Peyer's patch (tissue), 4 donors: ENCODE measurements around the gene LRRN2. TPM values are rescaled to one million over a fixed set of nuclear protein-coding genes. Genes with fewer than 3 reads are reported as not detected.

Experiments used
- DNase-seq, 3 donors: peaks; one replicate each; pipeline ENCODE4 v3.0.0-alpha.2; 2017 to 2019
- H3K27ac ChIP-seq, 4 donors: fragments of 200-600 bp; sonication (generic); one replicate each; pipeline ENCODE4 v1.5.1; 2016 to 2019
- H3K27me3 ChIP-seq, 2 donors: fragments of 200-600 bp; sonication (generic); one replicate each; pipeline ENCODE4 v1.5.1; 2019
- H3K36me3 ChIP-seq, 3 donors: fragments of 200-600 bp; sonication (generic); one replicate each; pipeline ENCODE4 v1.5.1; 2016 to 2019
- H3K4me1 ChIP-seq, 4 donors: fragments of 200-600 bp; sonication (generic); one replicate each; pipeline ENCODE4 v1.5.1; 2016 to 2019
- H3K4me3 ChIP-seq, 4 donors: fragments of 200-600 bp; sonication (generic); 1 replicate in 3 of 4; 2 replicates in 1 of 4; pipeline ENCODE4 v1.5.1; 2016 to 2019; ENCODE audit warnings: mild to moderate bottlenecking in 1 of 4
- H3K9me3 ChIP-seq, 4 donors: fragments of 200-600 bp; sonication (generic); one replicate each; pipeline ENCODE4 v1.5.1; 2016 to 2019; ENCODE audit warnings: mild to moderate bottlenecking in 1 of 4
- CTCF ChIP-seq, 6 experiments: fragments of 450-650 bp in 4 of 6; fragments of 200-600 bp in 2 of 6; sonication (generic) in 1 of 6; IDR thresholded peaks; one replicate each; pipeline ENCODE4 v1.5.1; 2017 to 2019; ENCODE audit warnings: antibody characterized with exemption in 6 of 6, mild to moderate bottlenecking in 3 of 6, moderate library complexity in 1 of 6
- POLR2A ChIP-seq, 2 donors: fragments of 450-650 bp; IDR thresholded peaks; one replicate each; pipeline ENCODE4 v1.5.1; 2017; ENCODE audit warnings: antibody characterized with exemption in 2 of 2, mild to moderate bottlenecking in 2 of 2, moderate library complexity in 2 of 2
- total RNA-seq, 4 donors: library from RNA; depleted of rRNA; stranded (reverse); fragments of >200 nt; gene quantifications; one replicate each; pipeline ENCODE4 v1.1.0, GENCODE V29; 2016

The LRRN2 gene
- total RNA-seq, 4 donors from 2014 or later = 0.66 to 1.6 (median 0.70) TPM; not detected in 1

- H3K36me3 ChIP-seq = no peaks in the 10 kb centered on the region
- H3K4me1 ChIP-seq = peaks cover 0 to 13% (median 4%) of the 10 kb centered on the region in 4 donors
- TF ChIP-seq CTCF (IDR thresholded peaks at IDR 0.05) = no peak
- peak overlapping the region in 1 of 4 donors; percentile 13 for H3K27ac ChIP-seq
- H3K27me3 ChIP-seq = no peaks in the 10 kb centered on the region
- no peak for DNase-seq
- peak overlapping the region; percentile 26 to 53 (median 44) for H3K4me3 ChIP-seq
- no peaks in the 10 kb centered on the region for H3K9me3 ChIP-seq
Observed at GRCh38 chr1:204684571-204685235, 835 bp downstream of the LRRN2 start.

GRCh38 chr1:204684206-204684570, 1.4 kb downstream of the LRRN2 start:
- H3K36me3 ChIP-seq = no peaks in the 10 kb centered on the region
- H3K9me3 ChIP-seq = no peaks in the 10 kb centered on the region
- peaks cover 0 to 13% (median 4%) of the 10 kb centered on the region in 4 donors for H3K4me1 ChIP-seq
- no peaks in the 10 kb centered on the region for H3K27me3 ChIP-seq
- no peak for DNase-seq
- no peak for TF ChIP-seq POLR2A (IDR thresholded peaks at IDR 0.05)
- no peak for TF ChIP-seq CTCF (IDR thresholded peaks at IDR 0.05)
- no peak overlapping the region for H3K27ac ChIP-seq
- H3K4me3 ChIP-seq = peak overlapping the region; percentile 26 to 53 (median 44)

- no peak for TF ChIP-seq CTCF (IDR thresholded peaks at IDR 0.05)
- no peak for TF ChIP-seq POLR2A (IDR thresholded peaks at IDR 0.05)
Observed at GRCh38 chr1:204683284-204684205, 2.0 kb downstream of the LRRN2 start.

GRCh38 chr1:204680461-204680860, 5.1 kb downstream of the LRRN2 start:
- TF ChIP-seq POLR2A (IDR thresholded peaks at IDR 0.05) (no peak), CTCF (IDR thresholded peaks at IDR 0.05) (no peak)

More at GRCh38 chr1:204683284-204684205, 2.0 kb downstream of the LRRN2 start:
- H3K4me3 ChIP-seq = no peak overlapping the region
- no peak overlapping the region for H3K27ac ChIP-seq
- no peaks in the 10 kb centered on the region for H3K27me3 ChIP-seq
- H3K4me1 ChIP-seq = peaks cover 0 to 13% (median 4%) of the 10 kb centered on the region in 4 donors
- no peaks in the 10 kb centered on the region for H3K36me3 ChIP-seq
- H3K9me3 ChIP-seq = no peaks in the 10 kb centered on the region
- no peak for DNase-seq

GRCh38 chr1:204680051-204680450, 5.5 kb downstream of the LRRN2 start:
- Histone ChIP-seq H3K27me3 (no peaks in the 10 kb centered on the region), H3K36me3 (no peaks in the 10 kb centered on the region), H3K4me1 (peaks cover 0 to 6% (median 3%) of the 10 kb centered on the region in 4 donors), H3K4me3 (no peak overlapping the region), H3K9me3 (no peaks in the 10 kb centered on the region), H3K27ac (no peak overlapping the region)
- TF ChIP-seq POLR2A (IDR thresholded peaks at IDR 0.05) (no peak), CTCF (IDR thresholded peaks at IDR 0.05) (no peak)
- DNase-seq = no peak

More at GRCh38 chr1:204680461-204680860, 5.1 kb downstream of the LRRN2 start:
- no peaks in the 10 kb centered on the region for H3K36me3 ChIP-seq
- no peaks in the 10 kb centered on the region for H3K9me3 ChIP-seq
- H3K27me3 ChIP-seq = no peaks in the 10 kb centered on the region
- peaks cover 0 to 8% (median 4%) of the 10 kb centered on the region in 4 donors for H3K4me1 ChIP-seq
- DNase-seq = no peak
- no peak overlapping the region for H3K4me3 ChIP-seq
- H3K27ac ChIP-seq = no peak overlapping the region
